HG03469 (cell line): ENCODE data around the gene WFDC1.

Experiments used
- ATAC-seq: cut with Tn5 transposase; IDR thresholded peaks from one replicate; pipeline ENCODE4 v1.9.1; 2021; ENCODE audit warnings: mild to moderate bottlenecking, moderate library complexity, moderate number of reproducible peaks; ENCODE audit not compliant: unreplicated experiment

WFDC1 gene

DNA sequence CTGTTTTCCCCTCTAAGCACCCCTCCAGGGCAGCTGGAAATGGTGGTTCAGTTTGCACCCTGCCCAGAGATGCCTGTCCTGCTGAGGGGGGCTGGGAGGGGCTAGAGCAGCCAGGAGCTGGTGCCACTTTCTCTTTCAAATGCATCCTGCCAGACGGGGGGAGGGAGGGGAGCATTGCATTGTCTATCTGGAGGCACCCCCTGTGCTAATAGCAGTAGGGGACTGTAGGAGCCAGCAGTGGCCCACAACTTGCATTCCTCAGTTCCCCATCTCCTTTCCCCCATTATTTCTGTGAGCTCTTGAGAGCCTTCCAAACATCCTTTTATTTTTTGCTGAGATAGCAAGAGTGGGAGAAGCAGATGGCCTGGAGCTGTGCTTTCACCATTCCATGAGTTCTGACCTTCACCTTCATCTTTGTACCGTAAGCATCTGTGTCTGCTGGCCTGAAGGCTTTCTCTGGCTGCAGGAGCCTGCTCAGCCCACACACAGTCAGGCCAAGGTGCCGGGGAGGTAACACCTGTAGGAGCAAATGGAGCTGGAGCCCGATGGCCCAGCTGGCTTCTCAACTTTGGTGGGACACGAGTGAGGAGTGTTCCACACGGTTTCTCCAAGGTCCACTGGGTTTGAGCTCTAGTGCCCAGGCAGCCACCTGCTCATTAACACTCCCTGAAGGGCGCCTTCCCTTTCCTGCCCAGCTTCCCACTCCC, 5.2 kb downstream of the WFDC1 start:
- no peak for ATAC-seq

DNA sequence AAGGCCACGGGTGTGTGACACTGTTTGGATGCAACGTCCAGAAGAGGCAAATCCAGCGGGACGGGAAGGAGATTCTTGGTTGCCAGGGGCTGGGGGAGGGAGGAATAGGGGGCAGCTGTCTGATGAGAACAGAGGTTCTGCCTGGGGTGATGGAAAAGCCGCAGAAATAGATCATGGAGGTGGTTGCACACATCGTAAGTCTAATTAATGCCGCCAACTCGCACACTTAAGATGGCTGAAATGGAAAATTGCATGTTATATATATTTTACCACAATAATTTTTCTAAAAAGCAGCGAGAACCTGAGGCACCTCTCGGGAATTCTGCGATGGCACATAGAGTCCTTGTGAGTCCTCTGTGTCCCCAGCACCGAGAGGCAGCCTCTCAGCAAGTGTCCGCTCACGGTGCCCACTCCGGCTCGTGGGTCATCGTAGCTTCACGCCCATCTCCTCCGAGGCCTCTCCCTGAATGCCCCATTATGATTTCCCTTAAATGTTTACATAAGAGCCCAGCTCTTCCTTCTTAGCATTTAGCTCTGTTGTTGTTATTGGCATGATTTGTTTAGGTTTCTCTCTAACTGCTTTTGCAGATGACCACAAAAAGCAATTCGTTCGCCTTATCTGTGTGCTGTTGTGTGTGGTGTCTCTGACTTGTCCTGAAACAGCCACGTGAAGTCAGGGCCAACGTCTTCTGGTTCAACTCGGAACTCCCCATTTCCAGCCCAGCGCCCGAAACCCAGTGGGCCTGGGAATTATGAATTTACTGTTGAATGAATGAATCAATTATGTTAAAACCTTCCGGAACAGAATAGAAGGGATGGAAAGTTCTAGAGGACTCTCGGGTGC, 7.7 kb downstream of the WFDC1 start:
- ATAC-seq, result no peak

DNA sequence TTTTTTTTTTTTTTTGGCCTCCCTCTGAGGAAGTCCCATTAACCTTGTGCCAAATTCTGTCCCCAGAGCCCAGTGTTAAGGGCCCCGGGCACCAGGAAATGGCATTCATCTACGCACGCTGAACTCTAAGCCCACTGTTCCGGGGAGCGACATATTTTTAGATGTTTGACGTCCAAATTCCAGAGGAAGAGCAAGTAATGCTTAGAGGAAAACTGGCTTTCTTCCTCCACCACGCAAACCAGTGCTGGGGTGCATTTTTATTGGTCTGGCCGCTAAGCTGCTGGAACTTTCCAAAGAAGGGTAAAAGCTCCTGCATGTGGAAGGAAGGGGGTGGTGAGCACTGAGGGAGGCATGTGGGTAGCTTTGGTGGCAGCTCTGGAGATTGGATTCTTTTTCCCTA, 8.3 kb downstream of the WFDC1 start:
- no peak for ATAC-seq

DNA sequence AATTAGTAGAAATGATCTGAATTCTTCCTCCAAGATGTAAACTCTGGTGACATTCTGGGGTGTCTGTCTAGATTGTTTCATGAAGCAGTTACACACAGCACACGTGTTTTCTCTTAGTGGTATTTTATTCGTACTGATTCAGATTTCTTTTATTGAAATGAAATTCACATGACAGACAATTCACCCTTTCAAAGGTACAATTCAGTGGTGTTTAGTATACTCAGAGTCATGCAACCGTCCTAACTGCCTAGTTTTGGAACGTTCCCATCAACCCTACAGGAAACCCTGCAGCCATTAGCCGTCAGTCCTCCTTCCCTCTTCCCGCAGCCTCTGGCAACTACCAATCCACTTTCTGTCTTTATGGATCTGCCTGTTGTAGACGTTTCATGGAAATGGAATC, 8.8 kb downstream of the WFDC1 start:
- ATAC-seq, result no peak

DNA sequence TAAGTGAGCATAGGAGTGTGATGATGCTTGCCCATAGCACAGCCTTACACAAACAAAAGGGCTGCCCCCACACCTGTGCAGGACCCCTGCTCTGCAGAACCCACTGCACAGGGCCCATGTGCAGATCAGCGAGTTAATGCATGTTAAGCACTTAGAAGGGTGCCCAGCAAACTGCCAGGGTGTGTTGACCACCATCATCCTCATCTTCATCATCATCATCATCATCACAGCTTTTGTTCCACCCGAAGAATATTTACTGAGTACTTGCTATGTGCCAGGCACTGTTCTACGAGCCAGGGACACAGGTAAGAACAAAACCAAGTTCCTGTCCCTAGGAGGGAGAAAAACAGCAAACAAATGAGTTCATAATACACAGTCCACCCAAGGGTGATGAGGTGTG, 11.9 kb downstream of the WFDC1 start:
- no peak for ATAC-seq

DNA sequence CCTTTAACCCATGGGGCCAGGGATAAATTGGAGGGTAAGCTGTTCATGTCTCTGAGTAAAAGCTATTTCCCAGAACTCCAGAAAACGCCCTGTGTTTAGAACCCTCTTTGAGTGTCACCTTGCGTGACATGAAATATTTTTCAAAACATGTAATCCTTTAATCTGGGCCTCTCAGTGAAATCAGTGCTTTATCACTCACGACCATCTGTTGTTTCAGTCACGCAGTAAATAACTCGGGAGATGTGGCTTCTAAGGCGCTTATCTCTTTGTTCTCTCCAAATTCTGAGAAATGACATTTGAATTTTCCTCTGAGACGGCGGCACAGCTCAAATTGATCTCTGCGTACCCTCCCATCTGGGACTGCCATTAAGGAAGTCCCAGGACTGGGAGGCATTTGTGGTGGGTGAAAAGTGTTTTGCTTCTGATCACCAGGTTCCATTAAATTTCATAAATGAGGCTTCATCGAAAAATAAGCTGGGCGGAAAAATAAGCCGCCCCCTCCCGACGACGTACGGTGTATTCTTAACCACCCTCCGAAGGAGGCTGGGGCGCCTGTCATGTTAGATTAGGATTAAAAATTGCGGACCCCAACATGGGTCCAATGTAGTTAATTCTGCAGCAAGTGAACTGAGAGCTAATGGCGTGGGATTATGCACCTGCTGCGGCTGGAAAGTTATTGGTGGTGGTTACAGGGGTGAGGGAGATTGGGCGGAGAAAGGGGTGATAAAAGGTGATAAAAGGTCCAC, 12.7 kb downstream of the WFDC1 start:
- no peak for ATAC-seq

DNA sequence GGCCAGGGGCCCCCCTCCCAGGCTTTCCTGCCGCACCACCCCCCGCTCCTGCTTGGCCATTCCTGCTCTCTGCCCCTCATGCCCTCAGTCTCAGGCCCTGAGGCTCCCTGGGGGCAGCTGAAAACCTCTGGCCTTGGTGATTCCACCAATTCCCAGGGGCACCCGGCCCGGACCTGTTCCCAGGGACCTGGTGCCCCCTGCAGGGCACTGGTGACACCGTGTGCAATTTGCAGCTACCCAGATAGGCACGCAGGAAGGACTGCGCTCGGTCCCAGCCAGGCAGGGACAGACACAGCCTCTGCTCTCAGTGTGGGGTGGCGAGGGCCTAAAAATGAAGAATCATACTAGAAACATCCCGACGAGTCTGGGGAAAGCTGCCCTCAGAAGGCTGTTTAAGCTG, 13.4 kb downstream of the WFDC1 start:
- ATAC-seq, result no peak

DNA sequence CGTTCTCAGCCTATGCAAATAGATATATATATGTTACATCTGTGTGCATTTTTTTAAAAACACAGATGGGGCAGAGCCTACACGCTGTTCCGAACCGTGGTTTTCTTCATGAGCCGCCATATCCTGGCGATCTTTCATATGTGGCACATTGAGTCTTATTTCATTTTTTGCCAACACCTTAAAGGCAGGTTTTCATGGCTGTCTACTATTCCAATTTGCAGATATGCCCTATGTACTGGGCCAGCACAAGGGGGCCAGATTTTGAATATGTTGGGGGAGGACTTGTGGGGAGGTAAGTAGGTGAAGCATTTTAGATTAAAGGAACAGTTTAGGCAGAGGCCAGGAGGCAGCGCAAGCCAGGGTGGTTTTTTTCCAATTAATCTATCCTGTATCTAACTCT, 16.0 kb downstream of the WFDC1 start:
- no peak for ATAC-seq

DNA sequence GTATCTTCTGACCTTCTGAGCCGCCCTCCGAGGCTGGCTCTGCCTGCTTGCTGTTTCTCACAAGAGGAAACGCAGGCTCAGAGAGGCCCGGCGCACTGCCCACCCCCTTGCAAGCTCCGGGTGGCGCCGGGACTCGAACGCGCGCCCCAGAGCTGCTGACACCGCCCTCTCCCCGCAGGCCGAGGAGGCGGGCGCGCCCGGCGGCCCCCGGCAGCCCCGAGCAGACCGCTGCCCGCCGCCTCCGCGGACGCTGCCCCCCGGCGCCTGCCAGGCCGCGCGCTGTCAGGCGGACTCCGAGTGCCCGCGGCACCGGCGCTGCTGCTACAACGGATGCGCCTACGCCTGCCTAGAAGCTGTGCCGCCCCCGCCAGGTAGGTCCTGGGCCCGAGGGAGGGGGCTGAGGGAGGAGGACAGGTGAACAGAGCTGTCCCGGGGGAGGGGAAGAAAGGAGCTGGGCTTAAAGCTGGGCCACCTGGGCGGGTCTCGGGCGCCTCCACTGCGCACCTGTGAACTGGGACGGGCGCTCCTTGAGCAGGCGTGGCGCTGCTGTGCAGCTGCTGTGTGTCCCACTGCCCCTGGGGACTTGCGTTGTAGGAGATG, 18.2 kb downstream of the WFDC1 start:
- ATAC-seq, result no peak

DNA sequence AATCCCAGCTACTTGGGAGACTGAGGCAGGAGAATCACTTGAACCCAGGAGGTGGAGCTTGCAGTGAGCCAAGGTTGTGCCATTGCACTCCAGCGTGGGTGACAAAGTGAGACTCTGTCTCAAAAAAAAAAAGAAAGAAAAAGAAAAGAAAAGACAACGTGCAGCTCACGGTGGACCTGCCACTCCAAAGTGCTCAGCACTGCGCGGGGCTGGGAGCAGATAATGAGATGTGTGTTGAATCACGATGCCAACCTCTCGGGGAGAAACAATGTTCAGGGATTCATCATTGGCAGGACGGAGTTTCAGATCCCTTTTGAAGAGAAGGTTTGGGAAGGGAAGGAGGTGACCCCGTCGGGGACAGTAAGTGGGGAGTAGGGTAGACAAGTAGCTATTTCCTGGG, 19.2 kb downstream of the WFDC1 start:
- no peak for ATAC-seq

DNA sequence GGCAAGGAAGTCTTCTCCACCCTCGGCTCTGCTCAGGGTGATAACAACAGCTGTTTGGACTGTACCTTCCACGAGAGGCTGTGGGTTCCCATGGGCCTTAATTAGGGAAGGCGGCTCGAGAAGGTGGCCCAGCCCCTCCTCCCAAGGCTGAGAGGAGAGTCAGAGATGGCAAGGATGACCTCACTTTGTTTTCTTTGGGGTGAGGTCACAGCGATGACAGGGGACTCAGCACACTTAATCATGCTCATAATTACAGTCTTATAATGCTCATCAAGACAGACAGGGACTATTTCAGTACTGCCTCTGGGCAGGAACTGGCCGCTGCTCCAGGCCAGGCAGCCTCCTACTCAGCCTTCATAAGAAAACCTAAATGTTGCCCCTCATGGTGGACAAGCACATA, 19.7 kb downstream of the WFDC1 start:
- no peak for ATAC-seq

DNA sequence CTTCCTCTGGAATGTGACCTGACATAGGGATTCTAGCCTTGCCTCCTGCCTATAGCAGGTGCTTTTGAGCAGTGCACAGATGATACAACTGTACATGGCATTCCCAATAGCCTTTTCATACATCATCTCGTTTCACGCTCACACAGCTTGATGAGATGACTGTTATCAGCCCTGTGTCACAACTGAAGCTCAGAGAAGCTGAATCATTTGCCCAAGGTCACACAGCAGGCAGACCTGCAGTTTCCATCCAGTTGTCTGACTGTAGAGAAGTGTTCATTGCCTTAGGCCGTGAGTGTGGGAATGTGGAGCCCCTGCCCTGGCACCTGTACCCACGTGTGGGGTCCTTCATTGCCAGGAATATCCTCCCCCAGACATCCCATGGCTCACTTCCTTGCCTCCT, 20.1 kb downstream of the WFDC1 start:
- ATAC-seq, result no peak

DNA sequence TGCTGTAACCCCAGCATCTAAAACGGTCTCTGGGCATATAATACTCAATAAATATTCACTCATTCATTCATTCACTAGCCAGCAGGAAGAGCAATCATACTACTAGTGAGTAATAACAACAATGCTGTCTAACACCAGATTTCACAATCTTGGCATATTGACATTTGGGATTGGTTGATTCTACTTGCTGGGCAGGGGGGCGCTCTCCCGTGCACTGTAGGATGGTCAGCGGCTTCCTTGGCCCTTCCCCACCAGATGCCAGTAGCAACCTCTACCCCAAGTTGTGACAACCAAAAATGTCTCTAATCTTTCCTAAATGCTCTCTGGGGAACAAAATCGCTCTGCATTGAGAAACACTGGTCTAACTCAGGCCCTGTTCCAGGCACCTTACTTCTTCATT, 20.7 kb downstream of the WFDC1 start:
- no peak for ATAC-seq

DNA sequence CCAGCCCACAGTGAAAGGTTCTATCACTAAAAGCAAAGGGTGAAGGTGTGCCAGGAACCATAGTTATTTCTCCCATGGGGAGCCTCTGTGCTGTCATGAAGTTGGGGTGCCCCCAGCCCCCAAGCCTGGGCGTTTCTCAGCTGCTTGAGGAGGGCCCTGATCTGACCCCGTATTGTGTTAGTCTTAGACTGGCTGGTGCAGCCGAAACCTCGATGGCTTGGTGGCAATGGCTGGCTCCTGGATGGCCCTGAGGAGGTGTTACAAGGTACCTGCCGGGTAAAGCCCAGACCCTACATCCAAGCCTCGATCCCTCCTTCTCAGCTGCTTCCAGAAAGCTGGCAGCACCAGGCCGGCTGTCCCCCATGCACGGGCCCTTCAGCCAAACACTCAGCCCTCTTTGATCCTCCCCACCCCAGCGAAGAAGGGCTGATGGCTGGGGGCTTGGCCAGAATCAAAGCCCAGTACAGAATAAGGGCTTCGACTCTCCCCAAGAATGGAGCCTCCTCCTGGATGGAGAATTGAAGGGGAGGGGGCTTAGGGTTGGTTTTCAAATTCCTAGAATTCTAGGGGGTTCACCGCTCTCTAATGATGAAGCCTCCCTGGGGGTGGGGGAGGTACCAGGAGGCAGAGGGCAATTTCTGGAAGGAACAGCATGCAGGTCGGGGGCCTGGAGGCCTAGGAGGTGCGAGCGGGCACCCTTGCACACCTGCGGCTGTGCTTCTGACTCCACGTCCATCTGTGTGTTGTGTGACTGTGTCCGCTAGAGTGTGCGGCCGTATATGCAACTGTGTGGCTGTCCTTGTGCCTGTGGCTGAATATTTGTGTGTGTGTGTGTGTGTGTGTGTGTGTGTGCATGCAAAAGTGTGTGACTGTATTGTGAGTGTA, 23.7 kb downstream of the WFDC1 start:
- no peak for ATAC-seq

DNA sequence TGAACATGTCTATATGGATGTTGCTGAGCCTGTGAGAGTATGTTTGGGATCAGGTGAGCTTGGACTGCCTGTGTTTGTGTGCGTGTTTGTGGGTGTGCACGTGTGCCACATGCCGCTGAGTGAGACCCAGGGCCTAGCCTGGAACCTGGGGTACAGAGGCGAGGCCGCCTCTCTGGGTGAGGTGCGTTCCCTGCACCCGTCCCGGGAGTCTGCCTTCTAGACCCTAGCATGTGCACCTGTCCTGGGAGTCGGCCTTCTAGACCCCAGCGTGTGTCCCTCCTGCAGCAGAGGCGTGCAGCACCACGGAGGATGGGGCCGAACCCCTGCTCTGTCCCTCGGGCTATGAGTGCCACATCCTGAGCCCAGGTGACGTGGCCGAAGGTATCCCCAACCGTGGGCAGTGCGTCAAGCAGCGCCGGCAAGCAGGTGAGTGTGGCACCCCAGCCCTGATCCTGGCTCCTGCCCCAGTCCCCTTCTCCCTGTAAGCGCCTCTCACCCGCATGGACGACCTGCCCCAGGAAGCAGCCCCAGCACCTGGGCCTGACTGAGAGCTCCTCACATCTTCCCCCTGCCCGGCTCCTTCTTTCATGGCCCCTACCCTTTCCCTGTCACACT, 24.6 kb downstream of the WFDC1 start:
- no peak for ATAC-seq

DNA sequence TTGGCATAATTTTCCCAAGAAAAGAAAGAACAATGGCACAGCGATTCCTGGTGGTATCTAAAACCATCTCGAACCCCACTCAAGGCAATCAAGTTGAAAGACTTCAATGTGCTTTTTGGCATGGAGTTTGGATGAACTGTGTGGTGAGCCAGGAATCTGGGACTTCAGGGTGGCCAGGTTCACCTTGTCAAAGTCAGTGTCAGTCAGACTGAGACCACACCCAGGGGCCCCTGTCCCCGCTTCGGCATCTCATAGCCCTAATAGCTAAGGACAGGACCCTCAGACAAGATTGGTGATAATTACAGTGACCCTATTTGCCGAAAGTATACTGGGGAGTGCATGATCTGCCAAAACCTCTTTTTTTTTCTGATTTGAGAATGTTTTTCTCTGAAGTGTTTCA, 25.8 kb downstream of the WFDC1 start:
- ATAC-seq, result no peak

DNA sequence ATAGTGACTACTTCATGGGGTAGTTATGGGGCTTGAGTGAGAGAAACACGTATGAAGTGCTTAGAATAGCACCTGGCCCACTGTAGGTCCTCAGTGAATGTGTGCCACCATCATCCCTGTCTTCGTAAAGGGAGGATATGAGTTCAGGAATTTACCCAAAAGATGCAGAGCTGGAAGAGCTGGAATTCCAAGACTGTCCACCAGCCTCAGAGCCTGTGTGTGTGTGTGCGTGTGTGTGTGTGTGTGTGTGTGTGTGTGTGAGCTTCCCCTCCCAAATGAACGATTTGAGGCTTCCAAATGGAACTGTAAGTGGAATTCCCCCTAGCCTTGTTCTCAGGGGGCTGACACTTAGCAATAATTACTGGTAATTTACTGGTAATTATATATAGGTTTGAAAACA, 27.3 kb downstream of the WFDC1 start:
- ATAC-seq, result no peak

DNA sequence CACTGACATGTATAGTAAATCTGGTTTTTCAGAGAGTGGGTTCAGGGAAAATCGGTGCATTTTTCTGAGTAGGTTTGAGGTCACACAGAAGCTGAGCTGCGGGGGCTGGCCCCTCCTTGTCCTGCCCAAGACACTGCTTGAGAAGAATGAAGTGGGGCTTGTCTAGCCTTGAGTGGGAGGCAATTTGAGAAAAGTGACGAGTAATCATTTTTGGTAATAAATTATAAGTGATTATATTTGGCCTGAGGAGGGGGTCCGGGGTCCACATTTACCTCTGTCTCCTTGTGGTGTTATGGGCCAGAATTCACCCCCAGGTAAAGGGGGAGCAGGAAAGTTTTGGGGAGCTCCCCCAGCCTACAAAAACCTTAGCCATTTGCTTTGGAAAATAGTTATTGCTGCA, 28.1 kb downstream of the WFDC1 start:
- ATAC-seq, result no peak

DNA sequence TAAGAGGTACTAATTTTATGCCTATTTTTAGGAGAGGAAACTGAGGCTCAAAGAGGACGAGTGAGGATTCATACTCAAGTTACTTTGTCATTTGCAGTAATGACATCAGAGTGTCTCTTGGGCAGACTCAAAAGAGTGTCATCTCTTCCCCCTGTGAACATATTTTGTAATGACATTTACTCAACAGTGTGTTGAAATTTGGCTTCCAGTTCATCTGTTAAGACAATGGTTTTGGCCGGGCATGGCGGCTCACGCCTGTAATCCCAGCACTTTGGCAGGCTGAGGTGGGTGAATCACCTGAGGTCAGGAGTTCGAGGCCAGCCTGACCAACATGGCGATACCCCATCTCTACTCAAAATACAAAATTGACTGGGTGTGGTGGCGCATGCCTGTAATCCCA, 28.9 kb downstream of the WFDC1 start:
- no peak for ATAC-seq
